PFSK-1 (cell line): ENCODE data around the gene BHMT.

Source experiments
- FOXP2 ChIP-seq: optimal IDR thresholded peaks from 2 replicates; pipeline ENCODE3; 2011; ENCODE audit warnings: borderline replicate concordance, control low read depth, inconsistent platforms; ENCODE audit not compliant: insufficient read depth; ENCODE audit errors: extremely low read length, extremely low read depth
- POLR2AphosphoS5 ChIP-seq: IDR thresholded peaks from 2 replicates; pipeline ENCODE4 v1.6.1; 2012; ENCODE audit warnings: low read depth, mild to moderate bottlenecking, control low read depth, low read length, moderate library complexity
- REST ChIP-seq, 2 experiments: IDR thresholded peaks; 2 replicates each; pipeline versions ENCODE4 v1.6.1 to v1.8.0; 2011 to 2012; ENCODE audit warnings: low read depth in 2 of 2, low read length in 2 of 2, control low read depth in 1 of 2, inconsistent platforms in 1 of 2, mild to moderate bottlenecking in 1 of 2, moderate library complexity in 1 of 2; ENCODE audit not compliant: insufficient read depth in 1 of 2
- SIN3A ChIP-seq: IDR thresholded peaks from 2 replicates; pipeline ENCODE4 v1.6.1; 2012; ENCODE audit warnings: mild to moderate bottlenecking, low read length, moderate library complexity, borderline replicate concordance; ENCODE audit not compliant: insufficient read depth
- TAF1 ChIP-seq: IDR thresholded peaks from 2 replicates; pipeline ENCODE4 v1.6.1; 2012; ENCODE audit warnings: low read length, control low read depth, borderline replicate concordance; ENCODE audit not compliant: insufficient read depth

- TF ChIP-seq TAF1 (no peak), POLR2AphosphoS5 (no peak), SIN3A (no peak), REST (IDR thresholded peaks at IDR 0.05; ENCODE audit: insufficient read depth in 1 of 2, low read depth in 2 of 2, low read length in 2 of 2) (no peak), FOXP2 (no peak)
Measured at GRCh38 chr5:79105868-79106267, 5.7 kb upstream of the BHMT start.
